NCI-H460 (cell line): ENCODE data around the gene MYOZ3. TPM values are rescaled to one million over a fixed set of nuclear protein-coding genes. Genes with fewer than 3 reads are reported as not detected.

Source experiments
- DNase-seq: peaks from one replicate; pipeline ENCODE4 v3.0.0-alpha.2; 2016; ENCODE audit warnings: low read depth; ENCODE audit errors: extremely low read depth
- total RNA-seq: library from RNA; depleted of rRNA; stranded (reverse); fragments of >200 nt; shearing (Covaris generic); gene quantifications from 2 replicates; pipeline ENCODE4 v1.2.3, GENCODE V29; 2014; rRNA removed

MYOZ3 gene
- total RNA-seq, 1 experiment from 2014 or later = not detected

GRCh38 chr5:150689120-150689519 lies 28.1 kb downstream of the MYOZ3 start:
- DNase-seq = no peak

DNA sequence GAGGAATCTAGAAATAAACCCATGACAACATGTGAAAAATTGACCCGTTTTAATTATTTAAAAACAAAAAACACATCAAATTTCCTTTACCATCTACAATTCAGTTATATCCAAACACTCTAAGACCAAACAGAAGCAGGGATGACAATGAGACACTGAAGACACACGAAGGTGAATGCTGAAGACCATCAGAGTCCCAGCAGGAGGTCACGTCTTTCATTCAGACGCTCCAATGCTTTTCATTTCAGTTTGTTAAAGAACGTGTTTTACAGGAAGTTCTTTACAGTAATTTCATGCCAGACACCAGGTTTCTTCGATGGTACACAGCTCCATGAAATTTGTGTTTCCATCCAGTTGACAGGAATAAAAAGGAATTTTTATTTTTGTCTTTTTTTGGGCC lies 29.7 kb downstream of the MYOZ3 start:
- DNase-seq = no peak

DNA sequence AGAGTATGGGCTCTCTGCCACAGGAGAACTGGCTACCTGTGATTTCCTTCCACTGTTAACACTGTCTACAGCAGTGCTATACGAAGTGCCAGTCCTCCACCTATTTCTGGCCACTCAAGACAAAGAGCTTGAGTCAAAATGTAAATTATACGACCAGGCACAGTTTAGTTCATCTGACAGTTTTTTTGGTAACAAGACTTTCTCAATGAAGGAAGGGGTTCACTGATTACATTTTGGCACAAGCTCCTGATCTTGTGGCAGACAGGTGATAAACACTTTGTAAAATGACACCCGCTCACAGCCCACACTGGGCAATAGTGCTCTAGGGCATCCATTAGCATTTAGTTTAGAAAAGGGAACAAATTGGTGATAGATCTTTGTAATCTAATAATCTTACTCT lies 31.2 kb downstream of the MYOZ3 start:
- no peak for DNase-seq

GRCh38 chr5:150694612-150695011 lies 33.6 kb downstream of the MYOZ3 start:
- DNase-seq = no peak

GRCh38 chr5:150700246-150700593 lies 39.2 kb downstream of the MYOZ3 start:
- DNase-seq = no peak

GRCh38 chr5:150700594-150701377 lies 39.7 kb downstream of the MYOZ3 start, which contains the start of gene RBM22:
TSS of gene RBM22 (minus strand) at chr5:150701062. CDS start at chr5:150700985, 77 bp downstream.
- peak; percentile 85 for DNase-seq

DNA sequence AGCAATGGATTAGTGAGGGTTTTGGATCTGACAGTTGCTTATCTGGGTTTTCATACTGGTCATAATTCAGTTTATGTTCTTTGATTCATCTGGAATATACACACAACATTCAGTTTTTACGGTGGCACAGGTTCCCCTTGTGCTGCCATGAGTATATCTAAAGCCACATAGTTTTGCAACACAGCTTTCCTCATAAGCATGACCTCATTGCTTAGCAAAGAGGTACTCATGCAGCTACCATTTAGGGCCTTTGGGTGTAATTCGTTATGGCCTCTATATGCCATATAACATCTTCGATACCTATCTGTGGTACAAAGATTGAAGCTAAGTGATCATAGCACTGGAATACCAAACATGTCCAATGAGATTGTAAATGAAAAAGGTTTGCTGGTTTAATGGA lies 42.7 kb downstream of the MYOZ3 start:
- no peak for DNase-seq

GRCh38 chr5:150706776-150707390 lies 45.8 kb downstream of the MYOZ3 start:
- no peak for DNase-seq

GRCh38 chr5:150710165-150710564 lies 49.1 kb downstream of the MYOZ3 start:
- peak; percentile 17 for DNase-seq

DNA sequence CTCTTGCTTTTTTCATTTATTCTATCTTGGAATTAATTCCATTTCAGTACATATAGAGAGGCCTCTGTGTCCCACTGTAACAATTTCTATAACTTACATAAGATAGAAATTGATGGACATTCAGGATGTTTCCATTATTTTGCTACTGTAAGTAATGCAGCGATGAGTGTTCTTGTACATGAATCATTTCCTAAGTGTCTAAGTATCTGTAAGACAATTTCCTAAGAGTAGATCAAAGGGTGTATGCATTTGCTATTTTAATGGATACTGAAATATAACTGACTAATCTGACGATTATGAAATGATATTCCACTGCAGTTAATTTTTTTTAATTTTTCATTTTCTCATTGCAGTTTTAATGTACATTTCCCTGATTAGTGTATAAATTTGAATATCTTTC lies 62.8 kb downstream of the MYOZ3 start:
- no peak for DNase-seq

Other genes with a start within 250 kb of the MYOZ3 start
- not detected in 2 replicates for gene CD74, start 248.3 kb upstream of the MYOZ3 start, total RNA-seq
- 4,447 and 4,846 TPM in 2 replicates for gene RPS14, start 211.5 kb upstream of the MYOZ3 start, total RNA-seq
- gene NDST1, start 153.1 kb upstream of the MYOZ3 start, total RNA-seq = 19.5 and 20.8 TPM in 2 replicates
- 11.0 and 11.3 TPM in 2 replicates for gene SYNPO, start 20.6 kb upstream of the MYOZ3 start, total RNA-seq
- gene RBM22, start 39.8 kb downstream of the MYOZ3 start, total RNA-seq = 47.1 and 53.6 TPM in 2 replicates
- 65.3 and 66.4 TPM in 2 replicates for gene DCTN4, start 97.8 kb downstream of the MYOZ3 start, total RNA-seq
- 8.0 and 8.2 TPM in 2 replicates for gene SMIM3, start 117.5 kb downstream of the MYOZ3 start, total RNA-seq
- gene IRGM, start 185.3 kb downstream of the MYOZ3 start, total RNA-seq = not detected in 2 replicates
- 0.05 and 0.06 TPM in 2 replicates for gene ZNF300, start 243.7 kb downstream of the MYOZ3 start, total RNA-seq